ENCODE measurements around the gene NIPBL.

DNA sequence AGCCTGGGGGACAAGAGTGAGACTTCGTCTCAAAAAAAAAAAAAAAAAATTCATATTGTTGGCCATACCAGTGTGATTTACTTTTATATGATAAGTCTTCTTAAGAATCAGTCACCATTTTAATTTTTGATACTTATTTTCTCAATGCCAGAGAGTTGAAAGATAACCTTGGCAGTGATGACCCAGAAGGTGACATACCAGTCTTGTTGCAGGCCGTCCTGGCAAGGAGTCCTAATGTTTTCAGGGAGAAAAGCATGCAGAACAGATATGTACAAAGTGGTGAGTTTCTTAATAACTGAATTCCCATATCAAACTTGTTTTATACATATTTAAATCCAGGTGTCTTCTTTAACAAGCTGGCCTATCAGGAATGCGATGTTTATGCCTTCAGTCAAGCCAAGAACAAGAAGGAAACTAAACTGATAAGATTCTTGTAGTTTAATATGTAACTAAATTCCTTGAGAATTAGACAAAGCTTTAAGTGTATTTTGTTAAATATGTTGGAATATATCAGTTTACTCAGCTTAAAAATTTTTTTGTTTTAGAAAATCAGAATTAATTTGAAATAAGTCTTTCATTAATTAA, 81.5 kb downstream of the NIPBL start:
- TF ChIP-seq, protein P1, sequence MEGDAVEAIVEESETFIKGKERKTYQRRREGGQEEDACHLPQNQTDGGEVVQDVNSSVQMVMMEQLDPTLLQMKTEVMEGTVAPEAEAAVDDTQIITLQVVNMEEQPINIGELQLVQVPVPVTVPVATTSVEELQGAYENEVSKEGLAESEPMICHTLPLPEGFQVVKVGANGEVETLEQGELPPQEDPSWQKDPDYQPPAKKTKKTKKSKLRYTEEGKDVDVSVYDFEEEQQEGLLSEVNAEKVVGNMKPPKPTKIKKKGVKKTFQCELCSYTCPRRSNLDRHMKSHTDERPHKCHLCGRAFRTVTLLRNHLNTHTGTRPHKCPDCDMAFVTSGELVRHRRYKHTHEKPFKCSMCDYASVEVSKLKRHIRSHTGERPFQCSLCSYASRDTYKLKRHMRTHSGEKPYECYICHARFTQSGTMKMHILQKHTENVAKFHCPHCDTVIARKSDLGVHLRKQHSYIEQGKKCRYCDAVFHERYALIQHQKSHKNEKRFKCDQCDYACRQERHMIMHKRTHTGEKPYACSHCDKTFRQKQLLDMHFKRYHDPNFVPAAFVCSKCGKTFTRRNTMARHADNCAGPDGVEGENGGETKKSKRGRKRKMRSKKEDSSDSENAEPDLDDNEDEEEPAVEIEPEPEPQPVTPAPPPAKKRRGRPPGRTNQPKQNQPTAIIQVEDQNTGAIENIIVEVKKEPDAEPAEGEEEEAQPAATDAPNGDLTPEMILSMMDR (IDR thresholded peaks at IDR 0.05): no peak
- TF ChIP-seq SIN3A (IDR thresholded peaks at IDR 0.05; ENCODE audit: borderline replicate concordance, low read depth, low read length) (no peak), NFIC (IDR thresholded peaks at IDR 0.05; ENCODE audit: borderline replicate concordance) (no peak), MXI1 (IDR thresholded peaks at IDR 0.05; ENCODE audit: low read depth, low read length) (no peak), RCOR1 (IDR thresholded peaks at IDR 0.05; ENCODE audit: low read length) (no peak), RAD21 (IDR thresholded peaks at IDR 0.05; ENCODE audit: low read length) (no peak), POLR2AphosphoS5 (IDR thresholded peaks at IDR 0.05; ENCODE audit: low read depth, low read length) (no peak), TCF12 (IDR thresholded peaks at IDR 0.05) (no peak), EZH2phosphoT487 (IDR thresholded peaks at IDR 0.05; ENCODE audit: borderline replicate concordance, low read depth) (no peak), GABPA (IDR thresholded peaks at IDR 0.05; ENCODE audit: low read depth) (no peak), EP300 (IDR thresholded peaks at IDR 0.05; ENCODE audit: borderline replicate concordance in 1 of 2, low read depth in 1 of 2, low read length in 1 of 2) (no peak)
- TF ChIP-seq, protein P2, sequence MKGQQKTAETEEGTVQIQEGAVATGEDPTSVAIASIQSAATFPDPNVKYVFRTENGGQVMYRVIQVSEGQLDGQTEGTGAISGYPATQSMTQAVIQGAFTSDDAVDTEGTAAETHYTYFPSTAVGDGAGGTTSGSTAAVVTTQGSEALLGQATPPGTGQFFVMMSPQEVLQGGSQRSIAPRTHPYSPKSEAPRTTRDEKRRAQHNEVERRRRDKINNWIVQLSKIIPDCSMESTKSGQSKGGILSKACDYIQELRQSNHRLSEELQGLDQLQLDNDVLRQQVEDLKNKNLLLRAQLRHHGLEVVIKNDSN (IDR thresholded peaks at IDR 0.05; ENCODE audit: borderline replicate concordance, low read depth): no peak
- TF ChIP-seq, protein P3, sequence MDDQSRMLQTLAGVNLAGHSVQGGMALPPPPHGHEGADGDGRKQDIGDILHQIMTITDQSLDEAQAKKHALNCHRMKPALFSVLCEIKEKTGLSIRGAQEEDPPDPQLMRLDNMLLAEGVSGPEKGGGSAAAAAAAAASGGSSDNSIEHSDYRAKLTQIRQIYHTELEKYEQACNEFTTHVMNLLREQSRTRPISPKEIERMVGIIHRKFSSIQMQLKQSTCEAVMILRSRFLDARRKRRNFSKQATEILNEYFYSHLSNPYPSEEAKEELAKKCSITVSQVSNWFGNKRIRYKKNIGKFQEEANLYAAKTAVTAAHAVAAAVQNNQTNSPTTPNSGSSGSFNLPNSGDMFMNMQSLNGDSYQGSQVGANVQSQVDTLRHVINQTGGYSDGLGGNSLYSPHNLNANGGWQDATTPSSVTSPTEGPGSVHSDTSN (IDR thresholded peaks at IDR 0.05): no peak

All from SK-N-SH (cell line).